Measurements from ENCODE around the gene NBEAL2. TPM values are rescaled to one million over a fixed set of nuclear protein-coding genes. Genes with fewer than 3 reads are reported as not detected.
"Not testable (repeated sequence)": the region's sequence is repeated elsewhere in the genome, so short reads cannot be mapped to it uniquely, and the experiment has no call there.

The NBEAL2 gene
- total RNA-seq, 1 experiment from 2014 or later: 15.7 TPM

DNA sequence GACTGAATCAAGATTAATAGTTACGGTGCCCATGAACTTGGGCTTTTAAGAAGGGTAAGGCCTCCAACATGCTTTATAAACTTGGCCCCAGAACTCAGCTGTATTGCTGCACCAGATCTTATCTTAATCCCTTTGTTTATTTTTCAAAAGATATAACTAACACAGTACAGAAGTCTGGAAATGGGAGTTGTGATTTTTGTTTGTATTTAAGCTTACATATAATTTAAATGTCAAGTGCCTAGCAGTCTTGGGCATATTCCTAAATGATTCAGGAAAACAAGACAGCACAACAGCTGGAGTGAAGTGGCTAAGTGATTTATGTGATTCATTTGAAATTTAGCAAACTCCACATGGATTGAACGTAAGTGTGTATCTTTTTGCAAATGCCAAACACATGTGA lies 56.2 kb downstream of the NBEAL2 start:
- H3K4me1 ChIP-seq (ENCODE audit: insufficient read depth, low read length, poor library complexity, severe bottlenecking): no peaks in the 10 kb centered on the region
- no peak overlapping the region for H3K4me3 ChIP-seq (ENCODE audit: low read depth, low read length, poor library complexity, severe bottlenecking)
- TF ChIP-seq CTCF (conservative IDR thresholded peaks at IDR 0.05; ENCODE audit: low read depth, low read length) (no peak), EZH2 (IDR thresholded peaks at IDR 0.05; ENCODE audit: borderline replicate concordance, low read depth, low read length, poor library complexity, severe bottlenecking) (no peak)
- H3K27me3 ChIP-seq (replicated peaks; ENCODE audit: insufficient read depth, low read depth, low read length, poor library complexity): no peaks in the 10 kb centered on the region
- ChIA-PET CTCF (no interaction called here), POLR2A (ENCODE audit: low non-redundant PET) (no interaction called here)
- H3K36me3 ChIP-seq (ENCODE audit: insufficient read depth, low read length, poor library complexity, severe bottlenecking): peaks cover 22% of the 10 kb centered on the region
- DNase-seq (ENCODE audit: low spot score): no peak
- BruUV-seq (replicated peaks): no TSS peak
- H3K9me3 ChIP-seq (ENCODE audit: low read depth, low read length, poor library complexity, severe bottlenecking): no peaks in the 10 kb centered on the region
- no peak overlapping the region for H3K27ac ChIP-seq (ENCODE audit: low read depth, low read length, poor library complexity, severe bottlenecking)
- intact Hi-C loops (cut with micrococcal nuclease; ENCODE audit: unreplicated experiment): no loop called here

GRCh38 chr3:47036145-47036544 lies 56.7 kb downstream of the NBEAL2 start:
- H3K4me1 ChIP-seq (ENCODE audit: insufficient read depth, low read length, poor library complexity, severe bottlenecking): no peaks in the 10 kb centered on the region
- H3K36me3 ChIP-seq (ENCODE audit: insufficient read depth, low read length, poor library complexity, severe bottlenecking): peaks cover 26% of the 10 kb centered on the region
- DNase-seq (ENCODE audit: low spot score): no peak
- H3K27me3 ChIP-seq (replicated peaks; ENCODE audit: insufficient read depth, low read depth, low read length, poor library complexity): no peaks in the 10 kb centered on the region
- H3K9me3 ChIP-seq (ENCODE audit: low read depth, low read length, poor library complexity, severe bottlenecking): no peaks in the 10 kb centered on the region
- H3K4me3 ChIP-seq (ENCODE audit: low read depth, low read length, poor library complexity, severe bottlenecking): no peak overlapping the region
- H3K27ac ChIP-seq (ENCODE audit: low read depth, low read length, poor library complexity, severe bottlenecking): no peak overlapping the region
- intact Hi-C loops (cut with micrococcal nuclease; ENCODE audit: unreplicated experiment): no loop called here
- CTCF ChIA-PET: no interaction called here
- TF ChIP-seq CTCF (conservative IDR thresholded peaks at IDR 0.05; ENCODE audit: low read depth, low read length): no peak
- TF ChIP-seq EZH2 (IDR thresholded peaks at IDR 0.05; ENCODE audit: borderline replicate concordance, low read depth, low read length, poor library complexity, severe bottlenecking): no peak
- BruUV-seq (replicated peaks): no TSS peak
- POLR2A ChIA-PET (ENCODE audit: low non-redundant PET): no interaction called here

GRCh38 chr3:47037302-47037701 lies 57.8 kb downstream of the NBEAL2 start:
- H3K27me3 ChIP-seq (replicated peaks; ENCODE audit: insufficient read depth, low read depth, low read length, poor library complexity); BruUV-seq (replicated peaks); H3K9me3 ChIP-seq (ENCODE audit: low read depth, low read length, poor library complexity, severe bottlenecking); CTCF ChIA-PET; H3K27ac ChIP-seq (ENCODE audit: low read depth, low read length, poor library complexity, severe bottlenecking); intact Hi-C loops (cut with micrococcal nuclease; ENCODE audit: unreplicated experiment); DNase-seq (ENCODE audit: low spot score); H3K4me1 ChIP-seq (ENCODE audit: insufficient read depth, low read length, poor library complexity, severe bottlenecking); H3K4me3 ChIP-seq (ENCODE audit: low read depth, low read length, poor library complexity, severe bottlenecking); POLR2A ChIA-PET (ENCODE audit: low non-redundant PET): not testable (repeated sequence)
- H3K36me3 ChIP-seq (ENCODE audit: insufficient read depth, low read length, poor library complexity, severe bottlenecking): peaks cover 30% of the 10 kb centered on the region

DNA sequence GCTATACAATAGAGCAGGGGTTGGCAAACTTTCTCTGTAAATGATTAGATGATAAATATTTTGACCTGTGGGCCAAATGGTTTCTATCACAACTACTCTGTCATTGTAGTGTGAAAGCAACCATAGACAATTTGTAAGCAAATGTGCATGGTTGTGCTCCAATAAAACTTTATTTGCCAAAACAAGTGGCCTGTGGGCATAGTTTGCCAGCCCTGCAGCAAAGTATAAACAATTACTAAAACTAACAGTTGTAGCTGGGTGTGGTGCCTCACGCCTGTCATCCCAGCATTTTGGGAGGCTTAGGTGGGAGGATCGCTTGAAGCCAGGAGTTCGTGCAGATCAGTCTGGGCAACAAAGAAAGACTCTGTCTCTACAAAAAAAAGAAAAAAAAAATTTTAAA lies 61.6 kb downstream of the NBEAL2 start:
- Histone ChIP-seq H3K27me3 (replicated peaks; ENCODE audit: insufficient read depth, low read depth, low read length, poor library complexity) (no peaks in the 10 kb centered on the region), H3K36me3 (ENCODE audit: insufficient read depth, low read length, poor library complexity, severe bottlenecking) (peaks cover 20% of the 10 kb centered on the region), H3K27ac (ENCODE audit: low read depth, low read length, poor library complexity, severe bottlenecking) (no peak overlapping the region), H3K4me3 (ENCODE audit: low read depth, low read length, poor library complexity, severe bottlenecking) (no peak overlapping the region), H3K4me1 (ENCODE audit: insufficient read depth, low read length, poor library complexity, severe bottlenecking) (no peaks in the 10 kb centered on the region), H3K9me3 (ENCODE audit: low read depth, low read length, poor library complexity, severe bottlenecking) (no peaks in the 10 kb centered on the region)
- DNase-seq (ENCODE audit: low spot score): no peak
- TF ChIP-seq CTCF (conservative IDR thresholded peaks at IDR 0.05; ENCODE audit: low read depth, low read length) (no peak), EZH2 (IDR thresholded peaks at IDR 0.05; ENCODE audit: borderline replicate concordance, low read depth, low read length, poor library complexity, severe bottlenecking) (no peak)
- POLR2A ChIA-PET (ENCODE audit: low non-redundant PET): interaction anchor here (0.6 kb wide), 1 partner anchor 320 kb away, joined by 12 read pairs; no protein-coding TSS in a partner anchor
- no TSS peak for BruUV-seq (replicated peaks)
- intact Hi-C loops (cut with micrococcal nuclease; ENCODE audit: unreplicated experiment): no loop called here
- CTCF ChIA-PET: no interaction called here

All from A673 (cell line).